HEK293 (cell line): ENCODE results near the gene RNU1-4.
"Not testable (repeated sequence)": the region's sequence is repeated elsewhere in the genome, so short reads cannot be mapped to it uniquely, and the experiment has no call there.

Experiments
- ZBTB10 ChIP-seq: fragments of 450-650 bp; formaldehyde crosslinking; IDR thresholded peaks from 2 replicates; pipeline ENCODE4 v1.5.1; 2016; ENCODE audit warnings: missing biosample characterization, missing genetic modification characterization
- ZEB2 ChIP-seq: fragments of 450-650 bp; formaldehyde crosslinking; IDR thresholded peaks from 2 replicates; pipeline ENCODE4 v1.5.1; 2016; ENCODE audit warnings: missing biosample characterization, missing genetic modification characterization
- ZNF596 ChIP-seq: fragments of 450-650 bp; IDR thresholded peaks from 2 replicates; pipeline ENCODE4 v1.5.0; 2018; ENCODE audit warnings: missing biosample characterization, mild to moderate bottlenecking, missing genetic modification characterization, moderate library complexity
- ZNF843 ChIP-seq: fragments of 450-650 bp; formaldehyde crosslinking; IDR thresholded peaks from 2 replicates; pipeline ENCODE4 v1.5.1; 2016; ENCODE audit warnings: missing biosample characterization, missing genetic modification characterization
- TF ChIP-seq, protein P1 (sequence below): fragments of 450-650 bp; formaldehyde crosslinking; IDR thresholded peaks from 2 replicates; pipeline ENCODE4 v1.5.1; 2016; ENCODE audit warnings: missing biosample characterization, missing genetic modification characterization, low read depth
- TF ChIP-seq, protein P2 (sequence below): fragments of 450-650 bp; formaldehyde crosslinking; IDR thresholded peaks from 2 replicates; pipeline ENCODE4 v1.5.1; 2016; ENCODE audit warnings: missing biosample characterization, missing genetic modification characterization

- TF ChIP-seq ZNF843 (tag by site-specific recombination); ZBTB10; ZNF596 (tag by site-specific recombination); ZEB2 (tag by site-specific recombination): not testable (repeated sequence)
- TF ChIP-seq, protein P1, sequence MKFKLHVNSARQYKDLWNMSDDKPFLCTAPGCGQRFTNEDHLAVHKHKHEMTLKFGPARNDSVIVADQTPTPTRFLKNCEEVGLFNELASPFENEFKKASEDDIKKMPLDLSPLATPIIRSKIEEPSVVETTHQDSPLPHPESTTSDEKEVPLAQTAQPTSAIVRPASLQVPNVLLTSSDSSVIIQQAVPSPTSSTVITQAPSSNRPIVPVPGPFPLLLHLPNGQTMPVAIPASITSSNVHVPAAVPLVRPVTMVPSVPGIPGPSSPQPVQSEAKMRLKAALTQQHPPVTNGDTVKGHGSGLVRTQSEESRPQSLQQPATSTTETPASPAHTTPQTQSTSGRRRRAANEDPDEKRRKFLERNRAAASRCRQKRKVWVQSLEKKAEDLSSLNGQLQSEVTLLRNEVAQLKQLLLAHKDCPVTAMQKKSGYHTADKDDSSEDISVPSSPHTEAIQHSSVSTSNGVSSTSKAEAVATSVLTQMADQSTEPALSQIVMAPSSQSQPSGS (tag by site-specific recombination) = not testable (repeated sequence)
- TF ChIP-seq, protein P2, sequence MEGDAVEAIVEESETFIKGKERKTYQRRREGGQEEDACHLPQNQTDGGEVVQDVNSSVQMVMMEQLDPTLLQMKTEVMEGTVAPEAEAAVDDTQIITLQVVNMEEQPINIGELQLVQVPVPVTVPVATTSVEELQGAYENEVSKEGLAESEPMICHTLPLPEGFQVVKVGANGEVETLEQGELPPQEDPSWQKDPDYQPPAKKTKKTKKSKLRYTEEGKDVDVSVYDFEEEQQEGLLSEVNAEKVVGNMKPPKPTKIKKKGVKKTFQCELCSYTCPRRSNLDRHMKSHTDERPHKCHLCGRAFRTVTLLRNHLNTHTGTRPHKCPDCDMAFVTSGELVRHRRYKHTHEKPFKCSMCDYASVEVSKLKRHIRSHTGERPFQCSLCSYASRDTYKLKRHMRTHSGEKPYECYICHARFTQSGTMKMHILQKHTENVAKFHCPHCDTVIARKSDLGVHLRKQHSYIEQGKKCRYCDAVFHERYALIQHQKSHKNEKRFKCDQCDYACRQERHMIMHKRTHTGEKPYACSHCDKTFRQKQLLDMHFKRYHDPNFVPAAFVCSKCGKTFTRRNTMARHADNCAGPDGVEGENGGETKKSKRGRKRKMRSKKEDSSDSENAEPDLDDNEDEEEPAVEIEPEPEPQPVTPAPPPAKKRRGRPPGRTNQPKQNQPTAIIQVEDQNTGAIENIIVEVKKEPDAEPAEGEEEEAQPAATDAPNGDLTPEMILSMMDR (tag by site-specific recombination) = not testable (repeated sequence)
Observed at GRCh38 chr1:16697152-16697551, 43.2 kb upstream of the RNU1-4 start.
